NOMO-1 treated with dmso at 0.1 percent for 144 hours (cell line): Measurements from ENCODE around the gene AP1S3.
"Not testable (repeated sequence)": the region's sequence is repeated elsewhere in the genome, so short reads cannot be mapped to it uniquely, and the experiment has no call there.

Source experiments
- DNase-seq: peaks from one replicate; lab custom pipeline; 2025; ENCODE audit not compliant: unreplicated experiment; lab: John Stamatoyannopoulos, UW

The AP1S3 gene

GRCh38 chr2:223837287-223838061 is at the start of gene AP1S3:
Gene AP1S3, minus strand, starts transcription at chr2:223837582. Its CDS starts 132 bp downstream, at chr2:223837450.
- DNase-seq = peak; percentile 49

- DNase-seq = peak; percentile 44
These were observed 49.7 kb upstream of the AP1S3 start for GRCh38 chr2:223887127-223887526.

GRCh38 chr2:223886726-223887125 is 49.3 kb upstream of the AP1S3 start:
- DNase-seq = peak; percentile 44

GRCh38 chr2:223884399-223884798 is 47.0 kb upstream of the AP1S3 start:
- no peak for DNase-seq

GRCh38 chr2:223882715-223883114 is 45.3 kb upstream of the AP1S3 start:
- DNase-seq = no peak

- DNase-seq = no peak
These were observed 43.4 kb upstream of the AP1S3 start for GRCh38 chr2:223880796-223881195.

GRCh38 chr2:223877721-223878410 is 40.5 kb upstream of the AP1S3 start:
- DNase-seq = peak; percentile 31

- no peak for DNase-seq
These were observed 36.3 kb upstream of the AP1S3 start for GRCh38 chr2:223873672-223874071.

GRCh38 chr2:223872772-223873171 is 35.4 kb upstream of the AP1S3 start:
- not testable (repeated sequence) for DNase-seq

GRCh38 chr2:223871661-223872060 is 34.3 kb upstream of the AP1S3 start:
- not testable (repeated sequence) for DNase-seq

- DNase-seq = peak; percentile 63
These were observed 33.6 kb upstream of the AP1S3 start for GRCh38 chr2:223870840-223871611.

GRCh38 chr2:223868005-223868404 is 30.6 kb upstream of the AP1S3 start:
- DNase-seq = no peak

- peak; percentile 13 for DNase-seq
These were observed 28.6 kb upstream of the AP1S3 start for GRCh38 chr2:223865907-223866508.

- no peak for DNase-seq
These were observed 27.7 kb upstream of the AP1S3 start for GRCh38 chr2:223865124-223865523.

GRCh38 chr2:223863491-223863890 is 26.1 kb upstream of the AP1S3 start:
- DNase-seq = no peak

GRCh38 chr2:223860809-223861738 is 23.7 kb upstream of the AP1S3 start:
- no peak for DNase-seq

GRCh38 chr2:223859070-223859469 is 21.7 kb upstream of the AP1S3 start:
- no peak for DNase-seq

GRCh38 chr2:223856584-223856983 is 19.2 kb upstream of the AP1S3 start:
- no peak for DNase-seq

- no peak for DNase-seq
These were observed 18.6 kb upstream of the AP1S3 start for GRCh38 chr2:223856021-223856420.

- no peak for DNase-seq
These were observed 18.0 kb upstream of the AP1S3 start for GRCh38 chr2:223855426-223855825.
